HEK293 (cell line): Measurements from ENCODE around the gene TENT4A.

ENCODE experiments used
- GLI2 ChIP-seq: fragments of 450-650 bp; formaldehyde crosslinking; IDR thresholded peaks from 2 replicates; pipeline ENCODE4; 2017; ENCODE audit warnings: missing biosample characterization, missing genetic modification characterization, low read depth, borderline replicate concordance
- RBAK ChIP-seq: fragments of 450-650 bp; formaldehyde crosslinking; IDR thresholded peaks from 2 replicates; pipeline ENCODE4 v1.5.1; 2016; ENCODE audit warnings: missing biosample characterization, missing genetic modification characterization
- REPIN1 ChIP-seq: fragments of 450-650 bp; formaldehyde crosslinking; IDR thresholded peaks from 2 replicates; pipeline ENCODE4 v1.5.1; 2017; ENCODE audit warnings: missing biosample characterization, missing genetic modification characterization, low read depth
- TCF7L2 ChIP-seq: IDR thresholded peaks from 2 replicates; pipeline ENCODE4 v1.6.1; 2011; ENCODE audit warnings: low read depth, mild to moderate bottlenecking, inconsistent platforms, low read length, moderate library complexity, borderline replicate concordance
- YY1 ChIP-seq: fragments of 450-650 bp; formaldehyde crosslinking; IDR thresholded peaks from 2 replicates; pipeline ENCODE4 v1.5.1; 2018; ENCODE audit warnings: missing biosample characterization, missing genetic modification characterization
- ZBTB1 ChIP-seq: fragments of 450-650 bp; formaldehyde crosslinking; IDR thresholded peaks from 2 replicates; pipeline ENCODE4 v1.5.1; 2016; ENCODE audit warnings: missing biosample characterization, missing genetic modification characterization
- ZBTB8A ChIP-seq: fragments of 450-650 bp; formaldehyde crosslinking; IDR thresholded peaks from 2 replicates; pipeline ENCODE4 v1.5.1; 2016; ENCODE audit warnings: missing biosample characterization, missing genetic modification characterization
- ZNF114 ChIP-seq: fragments of 450-650 bp; formaldehyde crosslinking; IDR thresholded peaks from 2 replicates; pipeline ENCODE4 v1.5.0; 2017; ENCODE audit warnings: missing biosample characterization, missing genetic modification characterization
- ZNF121 ChIP-seq: fragments of 450-650 bp; formaldehyde crosslinking; IDR thresholded peaks from 2 replicates; pipeline ENCODE4 v1.5.1; 2016; ENCODE audit warnings: missing biosample characterization, missing genetic modification characterization
- ZNF707 ChIP-seq: fragments of 450-650 bp; formaldehyde crosslinking; IDR thresholded peaks from 2 replicates; pipeline ENCODE4 v1.5.1; 2016; ENCODE audit warnings: missing biosample characterization, missing genetic modification characterization
- TF ChIP-seq, protein P1 (sequence below): fragments of 450-650 bp; formaldehyde crosslinking; IDR thresholded peaks from 2 replicates; pipeline ENCODE4 v1.5.1; 2016; ENCODE audit warnings: missing biosample characterization, missing genetic modification characterization
- TF ChIP-seq, protein P2 (sequence below): fragments of 450-650 bp; formaldehyde crosslinking; IDR thresholded peaks from 2 replicates; pipeline ENCODE4 v1.5.1; 2016; ENCODE audit warnings: missing biosample characterization, missing genetic modification characterization

DNA sequence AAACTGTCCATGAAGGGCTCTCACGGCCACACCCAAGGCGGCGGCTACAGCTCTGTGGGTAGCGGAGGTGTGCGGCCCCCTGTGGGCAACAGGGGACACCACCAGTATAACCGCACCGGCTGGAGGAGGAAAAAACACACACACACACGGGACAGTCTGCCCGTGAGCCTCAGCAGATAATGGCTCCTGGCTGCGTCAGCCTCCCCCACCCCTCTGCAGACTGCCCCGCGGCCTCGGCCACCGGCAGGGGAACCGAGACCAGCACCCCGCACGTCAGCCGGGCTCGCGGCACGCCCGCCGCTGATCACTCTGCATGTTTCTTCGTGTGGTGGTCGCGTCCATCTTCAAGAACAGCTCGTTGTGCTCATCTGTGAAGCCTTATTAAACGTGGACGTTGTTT is 41.5 kb downstream of the TENT4A start:
- TF ChIP-seq TCF7L2 (no peak), YY1 (no peak), ZNF121 (tag by site-specific recombination) (no peak), ZBTB8A (tag by site-specific recombination) (no peak), RBAK (tag by site-specific recombination) (no peak), ZBTB1 (tag by site-specific recombination) (no peak), GLI2 (no peak), ZNF114 (tag by site-specific recombination) (no peak), REPIN1 (tag by site-specific recombination) (no peak), ZNF707 (no peak)
- TF ChIP-seq, protein P1, sequence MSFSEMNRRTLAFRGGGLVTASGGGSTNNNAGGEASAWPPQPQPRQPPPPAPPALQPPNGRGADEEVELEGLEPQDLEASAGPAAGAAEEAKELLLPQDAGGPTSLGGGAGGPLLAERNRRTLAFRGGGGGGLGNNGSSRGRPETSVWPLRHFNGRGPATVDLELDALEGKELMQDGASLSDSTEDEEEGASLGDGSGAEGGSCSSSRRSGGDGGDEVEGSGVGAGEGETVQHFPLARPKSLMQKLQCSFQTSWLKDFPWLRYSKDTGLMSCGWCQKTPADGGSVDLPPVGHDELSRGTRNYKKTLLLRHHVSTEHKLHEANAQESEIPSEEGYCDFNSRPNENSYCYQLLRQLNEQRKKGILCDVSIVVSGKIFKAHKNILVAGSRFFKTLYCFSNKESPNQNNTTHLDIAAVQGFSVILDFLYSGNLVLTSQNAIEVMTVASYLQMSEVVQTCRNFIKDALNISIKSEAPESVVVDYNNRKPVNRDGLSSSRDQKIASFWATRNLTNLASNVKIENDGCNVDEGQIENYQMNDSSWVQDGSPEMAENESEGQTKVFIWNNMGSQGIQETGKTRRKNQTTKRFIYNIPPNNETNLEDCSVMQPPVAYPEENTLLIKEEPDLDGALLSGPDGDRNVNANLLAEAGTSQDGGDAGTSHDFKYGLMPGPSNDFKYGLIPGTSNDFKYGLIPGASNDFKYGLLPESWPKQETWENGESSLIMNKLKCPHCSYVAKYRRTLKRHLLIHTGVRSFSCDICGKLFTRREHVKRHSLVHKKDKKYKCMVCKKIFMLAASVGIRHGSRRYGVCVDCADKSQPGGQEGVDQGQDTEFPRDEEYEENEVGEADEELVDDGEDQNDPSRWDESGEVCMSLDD (tag by site-specific recombination): no peak
- TF ChIP-seq, protein P2, sequence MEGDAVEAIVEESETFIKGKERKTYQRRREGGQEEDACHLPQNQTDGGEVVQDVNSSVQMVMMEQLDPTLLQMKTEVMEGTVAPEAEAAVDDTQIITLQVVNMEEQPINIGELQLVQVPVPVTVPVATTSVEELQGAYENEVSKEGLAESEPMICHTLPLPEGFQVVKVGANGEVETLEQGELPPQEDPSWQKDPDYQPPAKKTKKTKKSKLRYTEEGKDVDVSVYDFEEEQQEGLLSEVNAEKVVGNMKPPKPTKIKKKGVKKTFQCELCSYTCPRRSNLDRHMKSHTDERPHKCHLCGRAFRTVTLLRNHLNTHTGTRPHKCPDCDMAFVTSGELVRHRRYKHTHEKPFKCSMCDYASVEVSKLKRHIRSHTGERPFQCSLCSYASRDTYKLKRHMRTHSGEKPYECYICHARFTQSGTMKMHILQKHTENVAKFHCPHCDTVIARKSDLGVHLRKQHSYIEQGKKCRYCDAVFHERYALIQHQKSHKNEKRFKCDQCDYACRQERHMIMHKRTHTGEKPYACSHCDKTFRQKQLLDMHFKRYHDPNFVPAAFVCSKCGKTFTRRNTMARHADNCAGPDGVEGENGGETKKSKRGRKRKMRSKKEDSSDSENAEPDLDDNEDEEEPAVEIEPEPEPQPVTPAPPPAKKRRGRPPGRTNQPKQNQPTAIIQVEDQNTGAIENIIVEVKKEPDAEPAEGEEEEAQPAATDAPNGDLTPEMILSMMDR (tag by site-specific recombination): no peak
